ENCODE measurements around the gene IZUMO1.
"Not testable (repeated sequence)": the region's sequence is repeated elsewhere in the genome, so short reads cannot be mapped to it uniquely, and the experiment has no call there.

IZUMO1 gene

DNA sequence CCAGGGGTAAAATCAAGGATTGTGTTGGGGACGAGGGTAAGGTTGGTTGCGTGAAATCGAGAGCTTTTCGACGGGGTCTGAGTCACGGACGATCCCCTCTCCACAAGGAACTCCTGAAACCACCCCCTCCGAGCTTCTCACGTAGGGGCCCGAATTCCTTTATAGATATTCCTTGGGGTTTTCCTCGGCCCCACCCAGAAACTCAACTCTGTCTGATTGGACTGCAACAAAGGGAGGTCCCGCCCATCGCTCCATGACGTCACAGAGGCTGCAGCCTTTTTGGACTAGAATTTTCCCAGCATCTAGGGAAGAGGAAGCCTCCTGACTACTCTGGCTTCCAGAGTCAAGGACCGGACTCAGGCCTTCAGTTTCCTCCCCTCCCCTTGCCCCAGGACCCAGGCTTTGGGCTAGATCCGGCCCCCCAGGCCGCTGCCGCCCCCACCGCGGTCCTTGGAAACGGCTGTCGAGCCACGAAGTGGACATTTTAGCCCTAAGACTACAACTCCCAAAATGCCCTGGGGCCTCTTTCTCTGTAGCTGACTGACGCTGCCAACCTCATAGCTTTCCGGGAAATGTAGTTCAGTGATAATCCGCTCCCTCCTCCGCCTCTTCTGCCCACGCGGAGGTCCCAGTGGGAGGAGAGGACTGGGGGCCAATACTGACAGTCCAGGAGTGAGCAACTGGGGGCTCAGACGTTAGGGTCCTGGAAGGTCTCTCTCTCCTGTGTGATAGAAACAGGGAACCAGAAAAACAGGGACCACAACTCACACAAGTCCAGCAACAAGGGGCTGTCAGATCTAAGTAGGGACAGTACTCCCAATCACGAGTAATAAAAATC, at the start of gene IZUMO1:
Gene IZUMO1 (minus strand): TSS at position 172 of the 838 bp plus-strand sequence. CDS start 1,050 bp downstream, outside the sequence.
- DNase-seq (ENCODE audit: low read depth in 1 of 2, low spot score in 1 of 2): peak in 1 of 2 donors; percentile 37

- no peak for DNase-seq (ENCODE audit: low read depth in 1 of 2, low spot score in 1 of 2)
Observed at GRCh38 chr19:48795685-48796070, 49.0 kb upstream of the IZUMO1 start.

DNA sequence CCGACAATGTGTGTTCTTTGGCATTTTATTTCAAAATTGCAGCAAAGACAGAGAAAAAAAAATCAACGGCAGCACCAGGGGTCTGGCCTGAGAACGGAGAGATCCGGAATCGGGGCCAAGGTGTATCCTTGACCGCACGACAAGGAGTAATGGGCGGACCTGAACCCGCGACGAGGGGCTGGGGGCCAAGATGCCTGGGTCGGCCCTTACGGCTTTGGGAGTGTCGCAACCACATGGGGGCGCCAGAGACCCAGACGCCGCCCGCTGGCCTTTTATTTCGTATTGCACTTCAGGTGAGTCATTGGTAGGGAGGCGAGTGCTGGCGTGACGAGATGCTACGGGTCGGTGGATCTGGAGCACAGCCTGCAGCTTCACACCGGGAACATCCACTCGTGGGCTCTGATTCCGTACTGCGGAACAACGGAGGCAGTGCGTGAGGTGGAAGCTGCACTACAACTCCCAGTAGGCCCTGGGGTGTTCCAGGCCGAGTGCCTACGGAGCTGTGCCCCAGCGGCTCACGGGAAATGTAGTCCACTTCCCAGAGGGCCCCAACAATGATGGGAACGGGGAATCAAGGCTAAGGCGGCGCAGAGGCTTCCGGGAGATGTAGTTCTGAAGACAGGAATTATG, 48.5 kb upstream of the IZUMO1 start:
- peak; percentile 68 to 74 for DNase-seq (ENCODE audit: low read depth in 1 of 2, low spot score in 1 of 2)

DNA sequence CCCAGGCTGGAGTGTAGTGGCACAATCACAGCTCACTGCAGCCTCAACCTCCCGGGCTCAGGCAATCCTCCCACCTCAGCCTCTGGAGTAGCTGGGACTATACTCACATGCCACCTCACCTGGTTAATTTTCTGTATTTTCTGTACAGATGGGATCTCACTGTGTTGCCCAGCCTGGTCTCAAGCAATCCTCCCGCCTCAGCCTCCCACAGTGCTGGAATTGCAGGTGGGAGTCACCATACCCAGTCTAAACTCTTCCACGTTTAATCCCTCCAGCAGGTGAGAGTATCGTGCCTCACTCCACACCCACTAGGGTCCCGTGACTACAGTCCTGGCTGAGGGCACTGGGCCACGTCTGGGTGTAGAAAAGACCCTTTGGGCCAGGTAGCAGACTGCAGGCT, 47.6 kb upstream of the IZUMO1 start:
- no peak for DNase-seq (ENCODE audit: low read depth in 1 of 2, low spot score in 1 of 2)

- no peak for DNase-seq (ENCODE audit: low read depth in 1 of 2, low spot score in 1 of 2)
Observed at GRCh38 chr19:48793271-48793670, 46.6 kb upstream of the IZUMO1 start.

- not testable (repeated sequence) for DNase-seq (ENCODE audit: low read depth in 1 of 2, low spot score in 1 of 2)
Observed at GRCh38 chr19:48787331-48787730, 40.6 kb upstream of the IZUMO1 start.

DNA sequence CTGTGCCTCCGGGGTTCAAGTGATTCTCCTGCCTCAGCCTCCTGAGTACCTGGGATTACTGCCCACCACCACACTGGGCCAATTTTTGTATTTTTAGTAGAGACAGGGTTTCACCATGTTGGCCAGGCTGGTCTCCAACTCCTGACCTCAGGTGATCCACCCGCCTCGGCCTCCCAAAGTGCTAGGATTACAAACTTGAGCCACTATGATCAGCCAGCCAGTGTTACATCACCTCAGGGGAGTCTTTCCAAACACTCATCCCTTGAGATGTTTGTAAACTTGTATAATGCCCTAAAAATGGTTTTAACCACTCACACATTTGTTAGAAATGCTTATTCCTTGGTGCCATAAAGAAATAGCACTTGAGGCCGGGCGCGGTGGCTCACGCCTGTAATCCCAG, 39.7 kb upstream of the IZUMO1 start:
- not testable (repeated sequence) for DNase-seq (ENCODE audit: low read depth in 1 of 2, low spot score in 1 of 2)

GRCh38 chr19:48784527-48784926, 37.8 kb upstream of the IZUMO1 start:
- no peak for DNase-seq (ENCODE audit: low read depth in 1 of 2, low spot score in 1 of 2)

- no peak for DNase-seq (ENCODE audit: low read depth in 1 of 2, low spot score in 1 of 2)
Observed at GRCh38 chr19:48780631-48781391, 34.1 kb upstream of the IZUMO1 start.

GRCh38 chr19:48779636-48780035, 32.9 kb upstream of the IZUMO1 start:
- DNase-seq (ENCODE audit: low read depth in 1 of 2, low spot score in 1 of 2): no peak

DNA sequence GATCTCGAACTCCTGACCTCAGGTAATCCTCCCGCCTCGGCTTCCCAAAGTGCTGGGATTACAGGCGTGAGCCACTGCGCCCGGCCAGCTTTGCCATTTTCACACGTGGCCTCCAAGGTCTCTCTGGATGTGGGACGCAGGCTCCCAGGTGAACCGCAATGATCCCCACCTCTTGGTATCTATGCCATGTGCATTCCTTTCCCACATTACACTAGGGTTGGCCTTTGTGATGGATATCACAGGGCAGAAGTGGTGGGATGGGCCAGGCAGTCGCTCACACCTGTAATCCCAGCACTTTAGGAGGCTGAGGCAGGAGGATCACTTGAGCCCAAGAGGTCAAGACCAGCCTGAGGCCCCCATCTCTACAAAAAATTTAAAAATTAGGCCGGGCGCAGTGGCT, 31.0 kb upstream of the IZUMO1 start:
- DNase-seq (ENCODE audit: low read depth in 1 of 2, low spot score in 1 of 2): no peak

DNA sequence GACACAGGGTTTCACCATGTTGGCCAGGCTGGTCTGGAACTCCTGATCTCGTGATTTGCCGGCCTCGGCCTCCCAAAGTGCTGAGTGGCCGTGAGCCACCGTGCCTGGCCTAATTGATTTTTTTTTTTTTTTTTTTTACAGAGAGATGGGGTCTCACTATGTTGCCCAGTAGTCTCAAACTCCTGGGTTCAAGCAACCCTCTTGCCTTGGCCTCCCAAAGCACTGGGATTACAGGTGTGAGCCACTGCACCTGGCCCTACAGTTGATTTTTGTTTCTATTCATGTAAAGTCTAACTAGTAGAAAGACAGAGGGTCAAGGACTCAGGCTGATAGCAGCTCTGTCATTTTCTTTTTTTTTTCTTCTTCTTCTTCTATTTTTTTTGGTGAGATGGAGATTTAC, 30.4 kb upstream of the IZUMO1 start:
- no peak for DNase-seq (ENCODE audit: low read depth in 1 of 2, low spot score in 1 of 2)

- DNase-seq (ENCODE audit: low read depth in 1 of 2, low spot score in 1 of 2): no peak
Observed at GRCh38 chr19:48772503-48772953, 25.8 kb upstream of the IZUMO1 start.

GRCh38 chr19:48770734-48771472, 24.2 kb upstream of the IZUMO1 start:
- DNase-seq (ENCODE audit: low read depth in 1 of 2, low spot score in 1 of 2): no peak

- DNase-seq (ENCODE audit: low read depth in 1 of 2, low spot score in 1 of 2): no peak
Observed at GRCh38 chr19:48770266-48770665, 23.6 kb upstream of the IZUMO1 start.

DNA sequence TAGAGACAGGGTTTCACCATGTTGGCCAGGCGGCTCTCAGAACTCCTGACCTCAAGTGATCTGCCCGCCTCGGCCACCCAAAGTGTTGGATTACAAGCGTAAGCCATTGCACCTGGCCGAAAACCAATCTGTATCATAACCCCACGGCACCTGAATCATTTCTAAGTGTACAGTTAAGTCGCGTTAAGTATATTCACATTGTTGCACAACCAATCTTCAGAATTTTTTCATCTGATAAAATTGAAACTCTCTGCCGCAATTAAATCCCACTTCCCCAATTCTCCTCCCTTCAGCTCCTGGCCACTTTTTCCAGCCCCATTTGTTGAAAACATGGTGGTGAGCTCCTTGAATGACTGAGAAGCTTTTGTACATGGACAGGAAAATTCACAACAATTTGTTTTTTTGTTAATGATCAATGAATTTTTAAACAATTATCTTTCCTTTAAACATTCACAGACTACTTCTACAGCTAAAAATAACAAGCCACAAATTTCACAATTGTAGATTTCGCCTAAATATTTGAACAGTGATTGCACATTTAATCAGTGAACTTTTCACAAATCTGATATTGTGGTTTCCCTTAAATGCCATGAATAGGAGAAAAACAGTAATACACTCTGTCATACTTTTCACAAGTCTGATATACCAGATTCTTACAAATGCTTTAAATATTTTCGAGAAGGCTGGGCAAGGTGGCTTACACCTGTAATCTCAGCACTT, 22.4 kb upstream of the IZUMO1 start:
- DNase-seq (ENCODE audit: low read depth in 1 of 2, low spot score in 1 of 2): no peak

- not testable (repeated sequence) for DNase-seq (ENCODE audit: low read depth in 1 of 2, low spot score in 1 of 2)
Observed at GRCh38 chr19:48768171-48768753, 21.6 kb upstream of the IZUMO1 start.

DNA sequence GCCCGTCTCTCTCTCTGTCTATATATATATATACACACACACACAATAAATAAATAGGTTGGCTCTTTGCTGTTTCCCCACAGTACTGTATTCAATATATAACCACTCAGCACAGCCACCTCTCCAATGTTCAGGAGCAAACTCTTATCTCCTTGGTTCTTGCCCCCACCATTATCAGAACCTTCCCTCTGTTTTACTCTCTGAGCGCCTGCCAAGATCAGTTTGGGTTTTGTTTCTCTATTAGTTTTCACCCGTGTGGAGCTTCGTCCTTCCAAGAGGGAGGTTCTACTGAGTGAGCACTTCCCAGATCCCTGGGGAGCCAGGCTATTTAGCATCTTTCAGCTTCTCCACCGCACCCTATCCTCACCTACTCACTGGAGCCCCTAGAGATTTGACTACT, 19.1 kb upstream of the IZUMO1 start:
- not testable (repeated sequence) for DNase-seq (ENCODE audit: low read depth in 1 of 2, low spot score in 1 of 2)

DNA sequence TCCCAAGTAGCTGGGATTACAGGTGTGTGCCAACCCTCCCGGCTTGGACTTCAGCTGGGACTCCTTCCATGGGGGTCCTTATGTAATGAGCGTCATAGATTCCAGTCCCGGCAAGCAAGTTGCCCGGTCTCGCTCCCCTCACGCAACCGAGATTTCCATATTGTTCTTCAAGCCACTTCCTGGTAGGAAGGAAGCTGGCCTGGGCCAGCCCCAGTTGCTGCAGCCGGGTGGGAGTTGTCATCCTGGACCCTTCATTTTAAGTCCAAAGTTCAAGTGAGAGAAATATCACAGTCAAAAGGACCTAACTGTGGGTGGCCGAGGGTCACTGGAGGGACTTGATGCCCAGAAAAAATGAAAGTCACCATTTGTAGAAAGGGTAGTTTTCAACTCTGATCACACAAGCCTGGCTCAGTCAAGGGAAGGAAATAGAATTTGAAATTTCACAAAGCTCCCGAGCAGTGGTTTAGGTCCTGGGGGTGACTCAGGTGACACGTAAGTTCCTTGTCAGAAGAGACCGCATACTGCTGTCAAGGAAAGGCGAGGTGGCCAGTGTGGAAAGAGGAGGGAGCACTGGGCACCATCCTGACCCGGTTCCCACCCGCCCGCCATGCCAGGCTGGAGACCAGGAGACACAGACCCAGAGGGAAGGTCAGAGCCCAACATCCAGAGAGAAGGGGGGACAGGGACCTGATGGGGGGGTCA, 13.9 kb upstream of the IZUMO1 start:
- no peak for DNase-seq (ENCODE audit: low read depth in 1 of 2, low spot score in 1 of 2)

Measured in activated CD4-positive, alpha-beta T cell treated with anti-CD3 and anti-CD28 coated beads, Interleukin-2, amount 50 U/mL, for 24 hours (primary cell).